ENCODE results near the gene ZMIZ1. TPM values are rescaled to one million over a fixed set of nuclear protein-coding genes. Genes with fewer than 3 reads are reported as not detected.

Gene ZMIZ1
- total RNA-seq, 1 experiment from 2014 or later: 28.4 TPM

- TF ChIP-seq REST (IDR thresholded peaks at IDR 0.05; ENCODE audit: low read depth) (no peak), MAX (IDR thresholded peaks at IDR 0.05) (no peak), EGR1 (IDR thresholded peaks at IDR 0.05; ENCODE audit: low read depth) (no peak)
Observed at GRCh38 chr10:79339266-79339665, 270.5 kb downstream of the ZMIZ1 start (continued).

GRCh38 chr10:79340646-79341244, 272.0 kb downstream of the ZMIZ1 start:
- ChIA-PET RAD21 (ENCODE audit: low non-redundant PET in 1 of 2, low total read pairs in 2 of 2, uncharacterized antibody in 2 of 2, unreplicated experiment in 2 of 2) (no interaction called here), CTCF (no interaction called here), POLR2A (no interaction called here)
- Histone ChIP-seq H3K4me1 (ENCODE audit: control insufficient read depth in 1 of 2, insufficient read depth in 2 of 2, low read length in 2 of 2) (peaks cover 0 to 12% of the 10 kb centered on the region in 2 experiments; a peak in 1 of 4 replicates), H3K27ac (ENCODE audit: low read depth, low read length) (no peak overlapping the region), H3K4me2 (ENCODE audit: low read length) (no peak overlapping the region), H3K9ac (ENCODE audit: low read length) (no peak overlapping the region), H2AFZ (ENCODE audit: low read depth, low read length, poor library complexity, severe bottlenecking) (no peak overlapping the region), H3K36me3 (ENCODE audit: control insufficient read depth in 1 of 2, insufficient read depth in 2 of 2, low read length in 2 of 2) (no peaks in the 10 kb centered on the region), H3K9me2 (ENCODE audit: insufficient read depth) (no peaks in the 10 kb centered on the region), H3K27me3 (ENCODE audit: insufficient read depth, low read length) (no peaks in the 10 kb centered on the region), H3K79me2 (ENCODE audit: insufficient read depth, low read length) (no peaks in the 10 kb centered on the region), H3K9me3 (ENCODE audit: control insufficient read depth in 1 of 2, insufficient read depth in 1 of 2, low read depth in 1 of 2, low read length in 2 of 2) (no peaks in the 10 kb centered on the region), H4K20me1 (ENCODE audit: insufficient read depth) (no peaks in the 10 kb centered on the region), H3K4me3 (replicated peaks in 1 of 2; ENCODE audit: low read depth in 1 of 2, low read length in 2 of 2) (no peak overlapping the region)
- no peak for DNase-seq (ENCODE audit: low read depth, low spot score)
- BruUV-seq (replicated peaks): no TSS peak
- ATAC-seq: no peak
- intact Hi-C loops (cut with micrococcal nuclease): no loop called here
- TF ChIP-seq ZFX (IDR thresholded peaks at IDR 0.05) (no peak), MAX (IDR thresholded peaks at IDR 0.05) (no peak)
